M059J (cell line): ENCODE results near the gene NRAP. TPM values are rescaled to one million over a fixed set of nuclear protein-coding genes. Genes with fewer than 3 reads are reported as not detected.
"Not testable (repeated sequence)": the region's sequence is repeated elsewhere in the genome, so short reads cannot be mapped to it uniquely, and the experiment has no call there.

Source experiments
- DNase-seq: peaks from one replicate; pipeline ENCODE4 v3.0.0-alpha.2; 2012; ENCODE audit warnings: low read depth
- total RNA-seq: library from RNA; depleted of rRNA; stranded (reverse); fragments of >200 nt; shearing (Covaris generic); gene quantifications from 2 replicates; pipeline ENCODE4 v1.2.3, GENCODE V29; 2014

Gene NRAP
- total RNA-seq, 1 experiment from 2014 or later, result not detected

GRCh38 chr10:113683300-113683699 is 19.5 kb upstream of the NRAP start:
- DNase-seq, result no peak

- no peak for DNase-seq
Observed at GRCh38 chr10:113681533-113682470, 18.0 kb upstream of the NRAP start.

GRCh38 chr10:113680190-113681111 is 16.6 kb upstream of the NRAP start:
- peak; percentile 87 for DNase-seq

GRCh38 chr10:113679463-113680189 is 15.8 kb upstream of the NRAP start, which contains the start of gene CASP7:
Gene CASP7, plus strand, starts transcription at chr10:113679912. Its CDS starts 17,582 bp downstream, at chr10:113697494.
- DNase-seq, result peak; percentile 85

GRCh38 chr10:113666682-113667252 is 2.9 kb upstream of the NRAP start:
- peak; percentile 47 for DNase-seq

- DNase-seq, result peak; percentile 86
Observed at GRCh38 chr10:113665806-113666354, 2.0 kb upstream of the NRAP start.

GRCh38 chr10:113665352-113665751 is 1.5 kb upstream of the NRAP start:
- no peak for DNase-seq

- DNase-seq, result peak; percentile 26
Observed at GRCh38 chr10:113663142-113663541, 699 bp downstream of the NRAP start.

- no peak for DNase-seq
Observed at GRCh38 chr10:113661332-113661731, 2.5 kb downstream of the NRAP start.

- no peak for DNase-seq
Observed at GRCh38 chr10:113657544-113657943, 6.3 kb downstream of the NRAP start.

- DNase-seq, result no peak
Observed at GRCh38 chr10:113656896-113657295, 6.9 kb downstream of the NRAP start.

GRCh38 chr10:113652456-113652855 is 11.4 kb downstream of the NRAP start:
- DNase-seq, result not testable (repeated sequence)

GRCh38 chr10:113651898-113652297 is 11.9 kb downstream of the NRAP start:
- no peak for DNase-seq

- DNase-seq, result no peak
Observed at GRCh38 chr10:113651021-113651420, 12.8 kb downstream of the NRAP start.

- DNase-seq, result peak; percentile 49
Observed at GRCh38 chr10:113650172-113650571, 13.7 kb downstream of the NRAP start.

- peak; percentile 27 for DNase-seq
Observed at GRCh38 chr10:113648478-113648877, 15.4 kb downstream of the NRAP start.

- DNase-seq, result no peak
Observed at GRCh38 chr10:113647812-113648211, 16.0 kb downstream of the NRAP start.

GRCh38 chr10:113646336-113647201 is 17.3 kb downstream of the NRAP start:
- no peak for DNase-seq

- peak; percentile 71 for DNase-seq
Observed at GRCh38 chr10:113644185-113645120, 19.4 kb downstream of the NRAP start.
